ENCODE measurements around the gene KRTAP9-1.
"Not testable (repeated sequence)": the region's sequence is repeated elsewhere in the genome, so short reads cannot be mapped to it uniquely, and the experiment has no call there.

KRTAP9-1 gene

DNA sequence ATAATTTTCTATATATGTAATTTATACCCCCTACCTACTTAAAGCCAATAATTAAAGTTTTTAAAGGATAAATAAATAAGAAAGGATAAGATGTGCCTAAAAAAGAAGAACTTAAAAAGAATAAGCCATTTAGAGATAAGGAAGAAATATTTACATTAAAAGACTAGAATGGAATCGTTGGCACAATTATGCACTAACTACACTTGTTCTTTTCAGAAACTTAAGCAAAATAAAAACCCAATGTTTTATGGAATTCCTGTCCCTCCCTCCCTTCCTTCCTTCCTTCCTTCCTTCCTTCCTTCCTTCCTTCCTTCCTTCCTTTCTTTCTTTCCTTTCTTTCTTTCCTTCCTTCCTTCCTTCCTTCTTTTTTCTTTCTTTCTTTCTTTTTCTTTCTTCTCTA is 44.8 kb upstream of the KRTAP9-1 start:
- H3K27me3 ChIP-seq (ENCODE audit: insufficient read depth, low read length, poor library complexity, severe bottlenecking) = no peaks in the 10 kb centered on the region
- H3F3A ChIP-seq (ENCODE audit: low read depth) = no peaks in the 10 kb centered on the region
- H3K9ac ChIP-seq (ENCODE audit: low read depth, low read length, poor library complexity, severe bottlenecking) = no peak overlapping the region
- H3K4me3 ChIP-seq (ENCODE audit: low read length, poor library complexity, severe bottlenecking) = no peak overlapping the region
- no peak for TF ChIP-seq EZH2phosphoT487 (IDR thresholded peaks at IDR 0.05; ENCODE audit: borderline replicate concordance)
- TF ChIP-seq, protein P1, sequence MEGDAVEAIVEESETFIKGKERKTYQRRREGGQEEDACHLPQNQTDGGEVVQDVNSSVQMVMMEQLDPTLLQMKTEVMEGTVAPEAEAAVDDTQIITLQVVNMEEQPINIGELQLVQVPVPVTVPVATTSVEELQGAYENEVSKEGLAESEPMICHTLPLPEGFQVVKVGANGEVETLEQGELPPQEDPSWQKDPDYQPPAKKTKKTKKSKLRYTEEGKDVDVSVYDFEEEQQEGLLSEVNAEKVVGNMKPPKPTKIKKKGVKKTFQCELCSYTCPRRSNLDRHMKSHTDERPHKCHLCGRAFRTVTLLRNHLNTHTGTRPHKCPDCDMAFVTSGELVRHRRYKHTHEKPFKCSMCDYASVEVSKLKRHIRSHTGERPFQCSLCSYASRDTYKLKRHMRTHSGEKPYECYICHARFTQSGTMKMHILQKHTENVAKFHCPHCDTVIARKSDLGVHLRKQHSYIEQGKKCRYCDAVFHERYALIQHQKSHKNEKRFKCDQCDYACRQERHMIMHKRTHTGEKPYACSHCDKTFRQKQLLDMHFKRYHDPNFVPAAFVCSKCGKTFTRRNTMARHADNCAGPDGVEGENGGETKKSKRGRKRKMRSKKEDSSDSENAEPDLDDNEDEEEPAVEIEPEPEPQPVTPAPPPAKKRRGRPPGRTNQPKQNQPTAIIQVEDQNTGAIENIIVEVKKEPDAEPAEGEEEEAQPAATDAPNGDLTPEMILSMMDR (conservative IDR thresholded peaks at IDR 0.05; ENCODE audit: low read length) = no peak
- no peak overlapping the region for H3K4me2 ChIP-seq (ENCODE audit: low read depth, low read length, poor library complexity, severe bottlenecking)
- peaks cover 9% of the 10 kb centered on the region; the same call in 1 of the 2 replicates for H3K9me3 ChIP-seq (ENCODE audit: insufficient read depth, low read depth, low read length)
- H3K79me2 ChIP-seq (ENCODE audit: insufficient read depth, low read length) = no peaks in the 10 kb centered on the region
- no peaks in the 10 kb centered on the region for H4K20me1 ChIP-seq (ENCODE audit: insufficient read depth, low read length, poor library complexity, severe bottlenecking)
- H3K9me2 ChIP-seq (replicated peaks; ENCODE audit: low read depth, low read length) = no peaks in the 10 kb centered on the region
- no peaks in the 10 kb centered on the region for H3K36me3 ChIP-seq (ENCODE audit: insufficient read depth, low read length)
- H3K4me1 ChIP-seq (ENCODE audit: insufficient read depth, low read length, poor library complexity, severe bottlenecking) = peaks cover 4% of the 10 kb centered on the region
- H2AFZ ChIP-seq (ENCODE audit: low read length) = no peak overlapping the region

DNA sequence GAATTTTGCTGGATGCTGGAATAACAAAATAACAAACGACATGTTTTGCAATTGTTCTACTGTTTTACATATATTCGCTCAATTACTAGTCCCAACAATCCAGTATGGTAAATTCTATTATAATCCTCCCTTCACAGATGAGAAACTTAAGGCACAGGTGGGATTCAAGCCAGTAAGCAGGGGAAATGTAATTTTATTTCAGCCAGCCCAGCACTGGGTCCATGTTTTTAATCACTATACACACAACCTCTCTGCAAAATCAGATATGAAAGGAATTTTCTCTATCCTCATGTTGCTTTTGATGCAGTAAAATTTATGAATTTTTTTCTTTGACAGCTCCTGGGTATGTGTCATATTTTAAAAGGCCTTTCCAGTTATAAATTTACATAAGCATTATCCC is 44.4 kb upstream of the KRTAP9-1 start:
- TF ChIP-seq EZH2phosphoT487 (IDR thresholded peaks at IDR 0.05; ENCODE audit: borderline replicate concordance) = no peak
- TF ChIP-seq, protein P1 (conservative IDR thresholded peaks at IDR 0.05; ENCODE audit: low read length) = no peak
- no peak overlapping the region for H3K4me3 ChIP-seq (ENCODE audit: low read length, poor library complexity, severe bottlenecking)
- no peak overlapping the region for H2AFZ ChIP-seq (ENCODE audit: low read length)

GRCh38 chr17:41147531-41148204 is 42.0 kb upstream of the KRTAP9-1 start:
- no peak overlapping the region for H3K4me3 ChIP-seq (ENCODE audit: low read length, poor library complexity, severe bottlenecking)
- no peak overlapping the region for H3K9ac ChIP-seq (ENCODE audit: low read depth, low read length, poor library complexity, severe bottlenecking)
- no peaks in the 10 kb centered on the region for H3K79me2 ChIP-seq (ENCODE audit: insufficient read depth, low read length)
- no peaks in the 10 kb centered on the region for H3F3A ChIP-seq (ENCODE audit: low read depth)
- H3K9me3 ChIP-seq (ENCODE audit: insufficient read depth, low read depth, low read length) = peaks cover 4% of the 10 kb centered on the region; the same call in 1 of the 2 replicates
- H3K36me3 ChIP-seq (ENCODE audit: insufficient read depth, low read length) = no peaks in the 10 kb centered on the region
- H4K20me1 ChIP-seq (ENCODE audit: insufficient read depth, low read length, poor library complexity, severe bottlenecking) = no peaks in the 10 kb centered on the region
- H3K4me2 ChIP-seq (ENCODE audit: low read depth, low read length, poor library complexity, severe bottlenecking) = no peak overlapping the region
- peaks cover 4% of the 10 kb centered on the region for H3K4me1 ChIP-seq (ENCODE audit: insufficient read depth, low read length, poor library complexity, severe bottlenecking)
- TF ChIP-seq, protein P1 (conservative IDR thresholded peaks at IDR 0.05; ENCODE audit: low read length) = no peak
- TF ChIP-seq EZH2phosphoT487 (IDR thresholded peaks at IDR 0.05; ENCODE audit: borderline replicate concordance) = no peak
- no peaks in the 10 kb centered on the region for H3K27me3 ChIP-seq (ENCODE audit: insufficient read depth, low read length, poor library complexity, severe bottlenecking)
- H2AFZ ChIP-seq (ENCODE audit: low read length) = no peak overlapping the region
- no peaks in the 10 kb centered on the region for H3K9me2 ChIP-seq (replicated peaks; ENCODE audit: low read depth, low read length)

More for the DNA sequence above, 44.4 kb upstream of the KRTAP9-1 start:
- H3K9me2 ChIP-seq (replicated peaks; ENCODE audit: low read depth, low read length) = no peaks in the 10 kb centered on the region
- H3K36me3 ChIP-seq (ENCODE audit: insufficient read depth, low read length) = no peaks in the 10 kb centered on the region
- H3K79me2 ChIP-seq (ENCODE audit: insufficient read depth, low read length) = no peaks in the 10 kb centered on the region
- peaks cover 4% of the 10 kb centered on the region for H3K4me1 ChIP-seq (ENCODE audit: insufficient read depth, low read length, poor library complexity, severe bottlenecking)
- H3K4me2 ChIP-seq (ENCODE audit: low read depth, low read length, poor library complexity, severe bottlenecking) = no peak overlapping the region
- H3K9ac ChIP-seq (ENCODE audit: low read depth, low read length, poor library complexity, severe bottlenecking) = no peak overlapping the region
- H4K20me1 ChIP-seq (ENCODE audit: insufficient read depth, low read length, poor library complexity, severe bottlenecking) = no peaks in the 10 kb centered on the region
- H3K9me3 ChIP-seq (ENCODE audit: insufficient read depth, low read depth, low read length) = peaks cover 8% of the 10 kb centered on the region; the same call in 1 of the 2 replicates
- no peaks in the 10 kb centered on the region for H3F3A ChIP-seq (ENCODE audit: low read depth)
- H3K27me3 ChIP-seq (ENCODE audit: insufficient read depth, low read length, poor library complexity, severe bottlenecking) = no peaks in the 10 kb centered on the region

DNA sequence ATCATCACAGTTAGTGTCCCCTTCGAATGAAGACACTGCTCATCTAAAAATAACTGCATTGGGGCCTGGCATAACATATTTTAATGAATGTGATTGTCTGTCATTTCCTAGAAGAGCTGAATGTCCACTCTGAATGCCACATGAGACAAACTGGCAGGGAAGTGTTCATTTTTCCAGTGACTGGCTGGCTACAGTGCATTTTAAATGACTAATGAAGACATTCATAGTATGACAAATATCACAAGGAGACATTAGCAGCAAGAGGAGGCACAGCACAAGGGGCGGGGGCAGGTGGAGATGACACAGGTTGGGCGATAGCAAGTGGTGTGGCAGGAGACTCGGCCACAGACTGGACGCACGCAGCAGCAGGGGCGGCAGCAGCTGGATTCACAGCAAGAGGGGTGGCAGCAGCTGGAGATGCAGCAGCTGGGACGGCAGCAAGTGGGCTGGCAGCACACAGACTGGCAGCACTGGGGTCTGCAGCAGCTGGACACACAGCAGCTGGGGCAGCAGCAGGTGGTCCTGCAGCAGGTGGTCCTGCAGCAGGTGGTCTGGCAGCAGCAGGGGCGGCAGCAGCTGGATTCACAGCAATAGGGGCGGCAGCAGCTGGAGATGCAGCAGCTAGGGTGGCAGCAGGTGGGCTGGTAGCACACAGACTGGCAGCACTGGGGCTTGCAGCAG is 40.6 kb upstream of the KRTAP9-1 start:
- H3K36me3 ChIP-seq (ENCODE audit: insufficient read depth, low read length); H3K4me2 ChIP-seq (ENCODE audit: low read depth, low read length, poor library complexity, severe bottlenecking); H3F3A ChIP-seq (ENCODE audit: low read depth); H3K4me3 ChIP-seq (ENCODE audit: low read length, poor library complexity, severe bottlenecking); H3K79me2 ChIP-seq (ENCODE audit: insufficient read depth, low read length); H3K27me3 ChIP-seq (ENCODE audit: insufficient read depth, low read length, poor library complexity, severe bottlenecking); H3K4me1 ChIP-seq (ENCODE audit: insufficient read depth, low read length, poor library complexity, severe bottlenecking); H3K9me3 ChIP-seq (ENCODE audit: insufficient read depth, low read depth, low read length); H4K20me1 ChIP-seq (ENCODE audit: insufficient read depth, low read length, poor library complexity, severe bottlenecking); H3K9ac ChIP-seq (ENCODE audit: low read depth, low read length, poor library complexity, severe bottlenecking); H3K9me2 ChIP-seq (replicated peaks; ENCODE audit: low read depth, low read length); H2AFZ ChIP-seq (ENCODE audit: low read length): not testable (repeated sequence)
